ENCODE measurements around the gene HS2ST1.

Gene HS2ST1

DNA sequence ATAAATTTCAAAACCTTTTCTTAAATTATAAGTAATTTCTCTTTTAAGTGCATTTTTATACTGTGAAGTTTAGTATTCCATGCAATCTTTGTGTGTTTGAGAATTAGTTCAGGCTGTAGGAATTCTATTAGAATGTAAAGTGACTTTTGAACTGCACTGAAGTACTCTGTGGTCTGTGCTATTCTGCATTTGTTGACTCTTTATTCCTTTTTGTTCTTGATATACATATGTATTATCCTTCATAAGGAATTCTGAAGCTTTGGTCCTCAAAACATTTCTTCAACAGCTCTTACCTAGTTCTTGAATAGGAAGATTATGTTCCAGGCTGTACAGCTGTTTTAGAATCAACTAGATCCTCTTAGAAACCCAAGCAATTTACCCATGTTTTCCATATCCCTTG lies 158.0 kb downstream of the HS2ST1 start:
- Mint-ChIP-seq H3K27me3 (ENCODE audit: low read depth) (no peaks in the 10 kb centered on the region), H3K27ac (no peak overlapping the region), H3K4me3 (no peak overlapping the region), H3K36me3 (ENCODE audit: low read depth) (peaks cover 4% of the 10 kb centered on the region), H3K9me3 (peaks cover 9% of the 10 kb centered on the region), H3K4me1 (peaks cover 17% of the 10 kb centered on the region)
- TF ChIP-seq, protein P1, sequence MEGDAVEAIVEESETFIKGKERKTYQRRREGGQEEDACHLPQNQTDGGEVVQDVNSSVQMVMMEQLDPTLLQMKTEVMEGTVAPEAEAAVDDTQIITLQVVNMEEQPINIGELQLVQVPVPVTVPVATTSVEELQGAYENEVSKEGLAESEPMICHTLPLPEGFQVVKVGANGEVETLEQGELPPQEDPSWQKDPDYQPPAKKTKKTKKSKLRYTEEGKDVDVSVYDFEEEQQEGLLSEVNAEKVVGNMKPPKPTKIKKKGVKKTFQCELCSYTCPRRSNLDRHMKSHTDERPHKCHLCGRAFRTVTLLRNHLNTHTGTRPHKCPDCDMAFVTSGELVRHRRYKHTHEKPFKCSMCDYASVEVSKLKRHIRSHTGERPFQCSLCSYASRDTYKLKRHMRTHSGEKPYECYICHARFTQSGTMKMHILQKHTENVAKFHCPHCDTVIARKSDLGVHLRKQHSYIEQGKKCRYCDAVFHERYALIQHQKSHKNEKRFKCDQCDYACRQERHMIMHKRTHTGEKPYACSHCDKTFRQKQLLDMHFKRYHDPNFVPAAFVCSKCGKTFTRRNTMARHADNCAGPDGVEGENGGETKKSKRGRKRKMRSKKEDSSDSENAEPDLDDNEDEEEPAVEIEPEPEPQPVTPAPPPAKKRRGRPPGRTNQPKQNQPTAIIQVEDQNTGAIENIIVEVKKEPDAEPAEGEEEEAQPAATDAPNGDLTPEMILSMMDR (IDR thresholded peaks at IDR 0.05; ENCODE audit: unreplicated experiment in 3 of 3), result no peak

DNA sequence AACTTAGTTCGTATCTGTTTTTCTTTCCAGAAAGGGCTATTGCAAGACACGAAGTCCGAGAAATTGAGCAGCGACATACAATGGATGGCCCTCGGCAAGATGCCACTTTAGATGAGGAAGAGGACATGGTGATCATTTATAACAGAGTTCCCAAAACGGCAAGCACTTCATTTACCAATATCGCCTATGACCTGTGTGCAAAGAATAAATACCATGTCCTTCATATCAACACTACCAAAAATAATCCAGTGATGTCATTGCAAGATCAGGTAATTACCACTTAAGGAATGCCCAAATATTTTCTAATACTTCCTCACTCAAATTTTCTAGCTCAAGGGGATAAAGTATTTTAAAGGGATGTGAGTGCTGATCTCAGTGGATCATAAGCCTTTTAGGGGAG lies 158.5 kb downstream of the HS2ST1 start:
- peaks cover 17% of the 10 kb centered on the region for H3K4me1 Mint-ChIP-seq
- no peak overlapping the region for H3K4me3 Mint-ChIP-seq
- H3K9me3 Mint-ChIP-seq, result peaks cover 5% of the 10 kb centered on the region
- peaks cover 4% of the 10 kb centered on the region for H3K36me3 Mint-ChIP-seq (ENCODE audit: low read depth)
- TF ChIP-seq, protein P1 (IDR thresholded peaks at IDR 0.05; ENCODE audit: unreplicated experiment in 3 of 3), result no peak
- H3K27me3 Mint-ChIP-seq (ENCODE audit: low read depth), result no peaks in the 10 kb centered on the region
- H3K27ac Mint-ChIP-seq, result no peak overlapping the region

DNA sequence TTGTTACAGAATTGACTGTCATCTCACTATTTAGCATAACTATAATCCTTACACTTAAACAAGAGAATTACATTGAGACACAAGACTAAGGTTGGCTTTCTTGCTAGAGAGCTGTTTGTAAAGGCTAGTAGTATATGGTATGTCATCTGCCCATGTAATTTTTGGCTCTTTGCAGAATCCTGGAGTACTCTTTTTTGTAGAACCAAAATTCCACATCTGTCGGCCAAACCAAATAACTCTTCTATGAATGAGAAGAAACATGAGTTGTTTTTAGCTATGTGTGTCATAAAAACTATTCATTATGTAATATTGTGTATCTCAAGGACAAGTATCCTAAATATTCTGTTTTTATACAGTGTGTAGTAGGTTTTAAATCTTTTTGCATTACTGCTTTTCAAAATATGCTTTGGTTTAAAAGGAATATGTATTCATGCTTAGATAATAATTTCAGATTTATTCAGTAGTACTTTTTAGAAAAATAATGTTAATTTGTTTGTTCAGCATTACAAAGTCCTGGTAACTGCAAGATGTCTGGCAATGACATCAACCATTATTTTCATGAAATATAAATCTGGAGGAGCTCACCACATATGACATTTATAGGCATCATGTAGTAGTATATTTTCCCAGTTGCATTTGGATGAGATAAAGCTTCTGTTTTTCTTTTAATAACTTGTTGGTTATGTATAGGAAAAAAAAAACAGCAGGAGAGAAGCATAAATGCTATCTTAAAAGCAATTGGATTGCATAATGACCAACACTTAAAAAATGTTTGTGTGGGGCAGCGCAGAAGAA lies 159.8 kb downstream of the HS2ST1 start:
- peaks cover 7% of the 10 kb centered on the region for H3K36me3 Mint-ChIP-seq (ENCODE audit: low read depth)
- peak overlapping the region; percentile 57 to 76 (median 69) for H3K27ac Mint-ChIP-seq
- TF ChIP-seq, protein P1 (IDR thresholded peaks at IDR 0.05; ENCODE audit: unreplicated experiment in 3 of 3), result no peak

DNA sequence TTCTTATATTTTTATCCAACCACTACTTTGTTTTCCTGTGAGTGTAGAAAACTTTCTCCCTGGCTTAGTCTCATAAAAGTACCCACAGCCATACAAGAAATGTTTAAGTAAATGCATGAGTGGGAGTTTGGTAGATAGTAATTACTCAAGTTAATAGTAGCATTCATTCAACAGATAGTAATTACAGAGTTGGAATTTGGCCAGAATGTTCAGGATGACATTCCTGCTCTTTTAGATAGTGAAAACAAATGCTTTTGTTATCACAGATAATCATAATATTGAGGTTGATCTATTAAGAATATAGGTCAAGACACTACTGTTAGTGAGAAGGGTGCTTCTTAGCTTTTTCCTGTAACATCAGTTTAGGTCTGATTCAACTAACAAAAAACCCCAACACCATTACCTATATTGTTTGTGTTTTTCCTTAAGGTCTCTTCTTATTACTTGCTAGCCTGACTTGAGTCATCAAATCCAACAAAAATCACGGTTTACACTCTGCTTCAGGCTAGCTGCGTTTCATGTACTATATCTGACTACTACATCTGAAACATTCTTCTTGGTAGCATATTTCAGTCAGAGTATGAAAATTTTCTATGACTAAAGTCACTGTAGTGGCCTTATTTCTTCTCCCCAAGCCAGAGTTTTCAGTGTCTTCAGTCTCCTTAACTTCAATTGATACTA lies 163.7 kb downstream of the HS2ST1 start:
- peaks cover 3% of the 10 kb centered on the region for H3K36me3 Mint-ChIP-seq (ENCODE audit: low read depth)
- peaks cover 20% of the 10 kb centered on the region for H3K4me1 Mint-ChIP-seq
- no peaks in the 10 kb centered on the region for H3K27me3 Mint-ChIP-seq (ENCODE audit: low read depth)
- no peak overlapping the region for H3K4me3 Mint-ChIP-seq
- TF ChIP-seq, protein P1 (IDR thresholded peaks at IDR 0.05; ENCODE audit: unreplicated experiment in 3 of 3), result no peak
- no peaks in the 10 kb centered on the region for H3K9me3 Mint-ChIP-seq
- peak overlapping the region in 2 of 3 experiments; percentile 40 to 62 for H3K27ac Mint-ChIP-seq

More for the DNA sequence above, 159.8 kb downstream of the HS2ST1 start:
- no peaks in the 10 kb centered on the region for H3K9me3 Mint-ChIP-seq
- H3K4me1 Mint-ChIP-seq, result peaks cover 20% of the 10 kb centered on the region
- no peak overlapping the region for H3K4me3 Mint-ChIP-seq
- H3K27me3 Mint-ChIP-seq (ENCODE audit: low read depth), result no peaks in the 10 kb centered on the region

DNA sequence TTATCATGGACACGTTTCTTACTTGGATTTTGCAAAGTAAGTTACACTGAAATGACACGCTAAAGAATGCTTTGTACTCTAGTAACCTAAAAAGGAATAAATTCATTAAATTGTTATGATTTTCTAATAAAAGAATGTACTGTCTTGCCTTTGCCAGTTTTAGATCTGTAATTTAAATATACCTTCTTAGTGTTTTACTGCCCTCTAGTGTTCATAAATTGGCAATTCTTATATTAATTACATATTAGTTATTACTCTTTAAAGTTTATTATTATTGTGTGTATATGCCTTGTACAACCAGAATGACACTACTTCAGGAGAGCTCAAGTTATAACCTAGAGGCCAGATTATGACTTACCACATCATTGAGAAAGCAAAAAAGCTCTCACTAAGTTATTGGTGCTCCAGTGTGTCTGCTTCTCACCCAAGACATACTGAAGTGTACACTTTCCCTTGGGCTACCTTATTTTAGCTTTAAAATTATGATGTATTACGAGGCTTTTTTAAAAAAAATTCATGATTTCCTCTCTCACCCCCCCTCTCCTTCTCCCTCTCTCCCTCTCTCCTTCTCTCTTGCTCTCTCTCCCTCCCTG lies 169.9 kb downstream of the HS2ST1 start:
- TF ChIP-seq, protein P1 (IDR thresholded peaks at IDR 0.05; ENCODE audit: unreplicated experiment in 3 of 3), result peak; percentile 53 to 75 (median 59)
- Mint-ChIP-seq H3K27me3 (ENCODE audit: low read depth) (no peaks in the 10 kb centered on the region), H3K27ac (no peak overlapping the region), H3K4me1 (peaks cover 5% of the 10 kb centered on the region), H3K9me3 (no peaks in the 10 kb centered on the region), H3K36me3 (ENCODE audit: low read depth) (peaks cover 3% of the 10 kb centered on the region), H3K4me3 (no peak overlapping the region)
